ENCODE data around the gene APOBEC3H.

The APOBEC3H gene

GRCh38 chr22:39152511-39153219 is 55.6 kb downstream of the APOBEC3H start, which contains the start of gene CBX7:
Gene CBX7, minus strand, starts transcription at chr22:39152680. Its CDS starts 236 bp downstream, at chr22:39152444.
- H3K4me3 ChIP-seq (ENCODE audit: low read depth in 1 of 2, low read length in 1 of 2): peak within 1 kb of the TSS; percentile 94 to 97
- TF ChIP-seq, protein P1, sequence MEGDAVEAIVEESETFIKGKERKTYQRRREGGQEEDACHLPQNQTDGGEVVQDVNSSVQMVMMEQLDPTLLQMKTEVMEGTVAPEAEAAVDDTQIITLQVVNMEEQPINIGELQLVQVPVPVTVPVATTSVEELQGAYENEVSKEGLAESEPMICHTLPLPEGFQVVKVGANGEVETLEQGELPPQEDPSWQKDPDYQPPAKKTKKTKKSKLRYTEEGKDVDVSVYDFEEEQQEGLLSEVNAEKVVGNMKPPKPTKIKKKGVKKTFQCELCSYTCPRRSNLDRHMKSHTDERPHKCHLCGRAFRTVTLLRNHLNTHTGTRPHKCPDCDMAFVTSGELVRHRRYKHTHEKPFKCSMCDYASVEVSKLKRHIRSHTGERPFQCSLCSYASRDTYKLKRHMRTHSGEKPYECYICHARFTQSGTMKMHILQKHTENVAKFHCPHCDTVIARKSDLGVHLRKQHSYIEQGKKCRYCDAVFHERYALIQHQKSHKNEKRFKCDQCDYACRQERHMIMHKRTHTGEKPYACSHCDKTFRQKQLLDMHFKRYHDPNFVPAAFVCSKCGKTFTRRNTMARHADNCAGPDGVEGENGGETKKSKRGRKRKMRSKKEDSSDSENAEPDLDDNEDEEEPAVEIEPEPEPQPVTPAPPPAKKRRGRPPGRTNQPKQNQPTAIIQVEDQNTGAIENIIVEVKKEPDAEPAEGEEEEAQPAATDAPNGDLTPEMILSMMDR (IDR thresholded peaks at IDR 0.05): peak; percentile 6

DNA sequence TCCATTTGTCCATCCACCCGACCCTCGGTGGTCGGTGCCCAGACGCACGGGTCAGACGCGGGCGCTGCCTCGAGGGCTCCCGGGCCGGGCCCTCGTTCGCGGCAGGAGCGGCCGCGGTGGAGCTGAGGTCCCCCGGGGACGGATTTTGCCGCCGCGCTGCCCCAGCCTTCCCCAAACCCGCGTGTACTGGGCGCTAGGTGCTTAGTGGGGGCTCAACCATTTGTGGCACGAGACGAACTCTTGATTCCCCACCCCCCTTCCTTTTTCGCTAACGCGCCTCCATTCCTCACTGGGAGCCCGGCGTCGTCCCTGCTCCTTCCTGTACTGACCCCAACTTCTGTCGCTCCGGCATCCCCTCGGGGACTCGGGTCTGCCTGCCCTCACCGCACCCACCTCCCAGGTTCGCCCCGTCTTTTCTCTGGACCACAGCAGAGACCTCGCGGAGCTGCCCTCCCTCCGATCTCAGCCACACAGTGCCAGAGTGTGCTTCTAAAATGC is 56.2 kb downstream of the APOBEC3H start:
- peaks cover 22% of the 10 kb centered on the region for H3K36me3 ChIP-seq
- peak overlapping the region; percentile 88 for H3K27ac ChIP-seq
- TF ChIP-seq, protein P1 (IDR thresholded peaks at IDR 0.05): no peak
- peaks cover 25 to 29% of the 10 kb centered on the region in 2 experiments for H3K4me1 ChIP-seq (ENCODE audit: control insufficient read depth in 1 of 2, insufficient read depth in 1 of 2, low read depth in 1 of 2, low read length in 1 of 2)
- peaks cover 54% of the 10 kb centered on the region for H3K27me3 ChIP-seq
- no peaks in the 10 kb centered on the region for H3K9me3 ChIP-seq
- H3K4me3 ChIP-seq (ENCODE audit: low read depth in 1 of 2, low read length in 1 of 2): peak overlapping the region; percentile 73 to 97

More at GRCh38 chr22:39152511-39153219, 55.6 kb downstream of the APOBEC3H start, which contains the start of gene CBX7:
- Histone ChIP-seq H3K4me1 (ENCODE audit: control insufficient read depth in 1 of 2, insufficient read depth in 1 of 2, low read depth in 1 of 2, low read length in 1 of 2) (peaks cover 25 to 29% of the 10 kb centered on the region in 2 experiments), H3K36me3 (peaks cover 27% of the 10 kb centered on the region), H3K9me3 (no peaks in the 10 kb centered on the region), H3K27me3 (peaks cover 48% of the 10 kb centered on the region), H3K27ac (peak within 1 kb of the TSS; percentile 88)

Measured in neutrophil (primary cell).